HG03460 (cell line): Measurements from ENCODE around the gene PTPRN2.
"Not testable (repeated sequence)": the region's sequence is repeated elsewhere in the genome, so short reads cannot be mapped to it uniquely, and the experiment has no call there.

Source experiments
- ATAC-seq: cut with Tn5 transposase; IDR thresholded peaks from one replicate; pipeline ENCODE4 v1.9.1; 2021; ENCODE audit not compliant: unreplicated experiment

PTPRN2 gene

GRCh38 chr7:157928171-157928794, 659.3 kb downstream of the PTPRN2 start:
- ATAC-seq = no peak

GRCh38 chr7:157927313-157927925, 660.2 kb downstream of the PTPRN2 start:
- no peak for ATAC-seq

- no peak for ATAC-seq
Observed at GRCh38 chr7:157926521-157927150, 661.0 kb downstream of the PTPRN2 start.

- no peak for ATAC-seq
Observed at GRCh38 chr7:157926107-157926506, 661.5 kb downstream of the PTPRN2 start.

GRCh38 chr7:157925383-157925875, 662.2 kb downstream of the PTPRN2 start:
- no peak for ATAC-seq

GRCh38 chr7:157923903-157924630, 663.6 kb downstream of the PTPRN2 start:
- ATAC-seq = no peak

- no peak for ATAC-seq
Observed at GRCh38 chr7:157922576-157922975, 665.0 kb downstream of the PTPRN2 start.

- no peak for ATAC-seq
Observed at GRCh38 chr7:157918326-157919080, 669.1 kb downstream of the PTPRN2 start.

GRCh38 chr7:157916946-157917640, 670.5 kb downstream of the PTPRN2 start:
- no peak for ATAC-seq

- no peak for ATAC-seq
Observed at GRCh38 chr7:157910446-157910845, 677.2 kb downstream of the PTPRN2 start.

GRCh38 chr7:157910045-157910444, 677.6 kb downstream of the PTPRN2 start:
- not testable (repeated sequence) for ATAC-seq

- ATAC-seq = no peak
Observed at GRCh38 chr7:157909370-157909769, 678.3 kb downstream of the PTPRN2 start.

GRCh38 chr7:157908006-157908782, 679.4 kb downstream of the PTPRN2 start:
- ATAC-seq = no peak

GRCh38 chr7:157907091-157907490, 680.5 kb downstream of the PTPRN2 start:
- no peak for ATAC-seq

- no peak for ATAC-seq
Observed at GRCh38 chr7:157906583-157906982, 681.0 kb downstream of the PTPRN2 start.

- ATAC-seq = no peak
Observed at GRCh38 chr7:157905651-157906461, 681.8 kb downstream of the PTPRN2 start.

GRCh38 chr7:157904866-157905570, 682.6 kb downstream of the PTPRN2 start:
- no peak for ATAC-seq
